ENCODE results near the gene CSRP3.

DNA sequence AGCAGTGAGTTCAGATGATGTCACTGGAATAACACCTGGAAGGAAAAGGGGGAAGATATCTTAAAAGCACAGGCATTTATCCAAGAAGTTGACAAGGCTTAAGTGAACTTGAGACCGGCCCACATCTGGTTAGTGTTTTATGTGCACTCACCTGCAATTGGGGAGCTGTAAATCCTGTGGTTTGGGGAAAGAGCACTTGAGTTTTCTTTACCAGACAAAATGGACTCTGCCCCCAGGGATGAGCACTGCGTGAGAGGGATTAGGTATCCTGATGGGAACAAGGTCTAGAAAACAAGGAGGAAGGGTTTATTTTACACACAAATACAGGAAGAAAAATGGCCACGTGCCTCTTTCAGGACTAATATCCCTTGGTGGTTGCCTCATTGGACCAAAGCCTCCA, 23.8 kb upstream of the CSRP3 start:
- TF ChIP-seq EP300 (IDR thresholded peaks at IDR 0.05) (no peak), POLR2A (IDR thresholded peaks at IDR 0.05) (no peak), CTCF (IDR thresholded peaks at IDR 0.05) (no peak)
